ENCODE data around the gene GRM8.

DNA sequence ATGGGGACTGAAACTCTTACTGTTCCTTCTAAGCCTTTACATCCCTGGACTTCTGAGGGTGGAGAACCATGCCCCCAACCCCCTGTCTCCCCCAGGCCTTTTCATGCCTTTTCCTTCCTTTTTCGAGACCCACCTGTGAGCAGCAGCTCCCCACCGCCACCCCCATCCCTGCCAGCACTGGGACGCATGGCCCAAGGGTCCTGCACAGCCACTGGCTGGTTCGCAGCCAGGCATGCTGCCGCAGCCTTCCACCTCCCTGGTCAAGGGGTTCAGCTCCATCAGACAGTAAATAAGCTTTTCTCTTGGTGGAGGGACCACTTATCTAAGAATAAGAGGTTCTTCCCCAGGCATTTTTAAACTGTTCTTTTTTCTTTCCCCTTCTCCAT lies 584.4 kb downstream of the GRM8 start:
- TF ChIP-seq, protein P1, sequence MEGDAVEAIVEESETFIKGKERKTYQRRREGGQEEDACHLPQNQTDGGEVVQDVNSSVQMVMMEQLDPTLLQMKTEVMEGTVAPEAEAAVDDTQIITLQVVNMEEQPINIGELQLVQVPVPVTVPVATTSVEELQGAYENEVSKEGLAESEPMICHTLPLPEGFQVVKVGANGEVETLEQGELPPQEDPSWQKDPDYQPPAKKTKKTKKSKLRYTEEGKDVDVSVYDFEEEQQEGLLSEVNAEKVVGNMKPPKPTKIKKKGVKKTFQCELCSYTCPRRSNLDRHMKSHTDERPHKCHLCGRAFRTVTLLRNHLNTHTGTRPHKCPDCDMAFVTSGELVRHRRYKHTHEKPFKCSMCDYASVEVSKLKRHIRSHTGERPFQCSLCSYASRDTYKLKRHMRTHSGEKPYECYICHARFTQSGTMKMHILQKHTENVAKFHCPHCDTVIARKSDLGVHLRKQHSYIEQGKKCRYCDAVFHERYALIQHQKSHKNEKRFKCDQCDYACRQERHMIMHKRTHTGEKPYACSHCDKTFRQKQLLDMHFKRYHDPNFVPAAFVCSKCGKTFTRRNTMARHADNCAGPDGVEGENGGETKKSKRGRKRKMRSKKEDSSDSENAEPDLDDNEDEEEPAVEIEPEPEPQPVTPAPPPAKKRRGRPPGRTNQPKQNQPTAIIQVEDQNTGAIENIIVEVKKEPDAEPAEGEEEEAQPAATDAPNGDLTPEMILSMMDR (IDR thresholded peaks at IDR 0.05), result no peak
- TF ChIP-seq POLR2AphosphoS5 (IDR thresholded peaks at IDR 0.05), result no peak

Data from upper lobe of left lung (tissue), 4 donors.